ENCODE results near the gene MAST3. TPM values are rescaled to one million over a fixed set of nuclear protein-coding genes. Genes with fewer than 3 reads are reported as not detected.

MAST3 gene
- total RNA-seq, 1 experiment from 2014 or later: 10.4 TPM

DNA sequence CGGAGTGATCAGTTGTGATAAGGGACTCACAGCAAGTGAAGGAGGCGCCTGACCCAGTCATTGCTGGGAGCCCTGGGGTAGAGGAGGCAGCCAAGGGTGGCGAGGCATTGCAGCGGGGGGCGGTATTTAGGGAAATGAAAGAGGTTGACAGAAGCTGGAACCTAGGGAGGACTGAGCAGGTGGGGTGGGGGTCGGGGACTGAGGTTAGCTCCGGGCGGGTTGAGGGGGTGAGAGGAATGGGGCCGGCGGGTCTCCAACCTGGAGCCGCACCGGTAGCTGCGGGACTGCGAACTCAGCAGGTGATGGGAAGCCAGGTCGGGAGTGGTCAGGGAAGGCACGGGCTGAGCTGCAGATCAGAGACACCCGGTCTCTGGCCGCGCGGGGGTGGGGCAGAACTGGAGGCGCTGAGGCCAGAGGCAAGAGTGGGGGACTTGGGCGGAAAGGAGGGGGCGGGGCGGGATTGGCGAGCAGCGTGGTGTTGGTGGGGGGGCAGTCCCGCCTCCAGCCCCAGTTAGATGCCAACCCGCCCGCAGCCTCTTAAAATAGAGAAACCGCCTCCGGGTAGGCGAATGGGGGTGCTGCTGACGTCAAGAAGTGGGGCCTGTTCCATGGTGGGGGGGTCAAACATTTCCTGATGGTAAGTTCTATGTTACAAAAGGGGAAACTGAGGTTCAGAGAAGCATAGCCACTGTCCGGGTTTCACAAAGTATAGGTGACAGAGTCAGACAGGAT, 1.5 kb downstream of the MAST3 start:
- no peak for DNase-seq
- H3K27me3 ChIP-seq (ENCODE audit: insufficient read depth, low read length): no peaks in the 10 kb centered on the region
- H3K36me3 Mint-ChIP-seq (ENCODE audit: insufficient read depth in 1 of 3, low read depth in 3 of 3): no peaks in the 10 kb centered on the region
- no peaks in the 10 kb centered on the region for H3K9me3 ChIP-seq (ENCODE audit: control insufficient read depth, low read depth, low read length)
- H3K27me3 Mint-ChIP-seq (ENCODE audit: low read depth): peaks cover 13% of the 10 kb centered on the region
- no peaks in the 10 kb centered on the region for H3K9me3 Mint-ChIP-seq
- TF ChIP-seq, protein P1, sequence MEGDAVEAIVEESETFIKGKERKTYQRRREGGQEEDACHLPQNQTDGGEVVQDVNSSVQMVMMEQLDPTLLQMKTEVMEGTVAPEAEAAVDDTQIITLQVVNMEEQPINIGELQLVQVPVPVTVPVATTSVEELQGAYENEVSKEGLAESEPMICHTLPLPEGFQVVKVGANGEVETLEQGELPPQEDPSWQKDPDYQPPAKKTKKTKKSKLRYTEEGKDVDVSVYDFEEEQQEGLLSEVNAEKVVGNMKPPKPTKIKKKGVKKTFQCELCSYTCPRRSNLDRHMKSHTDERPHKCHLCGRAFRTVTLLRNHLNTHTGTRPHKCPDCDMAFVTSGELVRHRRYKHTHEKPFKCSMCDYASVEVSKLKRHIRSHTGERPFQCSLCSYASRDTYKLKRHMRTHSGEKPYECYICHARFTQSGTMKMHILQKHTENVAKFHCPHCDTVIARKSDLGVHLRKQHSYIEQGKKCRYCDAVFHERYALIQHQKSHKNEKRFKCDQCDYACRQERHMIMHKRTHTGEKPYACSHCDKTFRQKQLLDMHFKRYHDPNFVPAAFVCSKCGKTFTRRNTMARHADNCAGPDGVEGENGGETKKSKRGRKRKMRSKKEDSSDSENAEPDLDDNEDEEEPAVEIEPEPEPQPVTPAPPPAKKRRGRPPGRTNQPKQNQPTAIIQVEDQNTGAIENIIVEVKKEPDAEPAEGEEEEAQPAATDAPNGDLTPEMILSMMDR (conservative IDR thresholded peaks at IDR 0.05): no peak
- H3K4me2 ChIP-seq (ENCODE audit: insufficient read depth, insufficient read length, low read length): peak overlapping the region; percentile 54
- no peak overlapping the region for H4K8ac ChIP-seq (replicated peaks; ENCODE audit: insufficient read length, low read depth, low read length)
- H3K27ac Mint-ChIP-seq: no peak overlapping the region
- H3K4me3 Mint-ChIP-seq: peak overlapping the region; percentile 45 to 81
- H3K23me2 ChIP-seq (ENCODE audit: insufficient read length, low read depth, low read length, poor library complexity, severe bottlenecking): no peaks in the 10 kb centered on the region
- H3K79me1 ChIP-seq (ENCODE audit: insufficient read depth, low read depth, low read length, poor library complexity, severe bottlenecking): no peaks in the 10 kb centered on the region
- H2AFZ ChIP-seq (ENCODE audit: low read length): no peak overlapping the region
- H3K4ac ChIP-seq (ENCODE audit: low read depth, low read length): no peak overlapping the region
- no peaks in the 10 kb centered on the region for H4K20me1 ChIP-seq (ENCODE audit: control insufficient read depth, insufficient read depth, insufficient read length)
- no peak overlapping the region for H3K23ac ChIP-seq (ENCODE audit: insufficient read length, low read depth, low read length)
- no peak overlapping the region for H3K27ac ChIP-seq (ENCODE audit: insufficient read length, low read depth, low read length)
- no peak overlapping the region for H3K18ac ChIP-seq (ENCODE audit: insufficient read length, low read depth, low read length)
- H2BK20ac ChIP-seq (ENCODE audit: low read depth, low read length, poor library complexity, severe bottlenecking): no peak overlapping the region
- no peak overlapping the region for H3K9ac ChIP-seq (ENCODE audit: extremely low read depth, insufficient read length, low read length)
- H2BK120ac ChIP-seq (ENCODE audit: low read depth, low read length, poor library complexity, severe bottlenecking): no peak overlapping the region
- H4K5ac ChIP-seq (ENCODE audit: insufficient read length, low read depth, low read length): no peak overlapping the region
- no CpG with 5 or more reads among the region's 34 CpGs for WGBS (ENCODE audit: extremely low coverage, insufficient read length, low lambda C conversion rate)
- no peak overlapping the region for H2BK12ac ChIP-seq (ENCODE audit: insufficient read length, low read depth, low read length)
- H3K79me2 ChIP-seq (ENCODE audit: insufficient read depth, low read length): no peaks in the 10 kb centered on the region
- H3K14ac ChIP-seq (ENCODE audit: insufficient read depth, low read length): no peak overlapping the region
- H3K4me1 ChIP-seq (ENCODE audit: insufficient read depth, low read length): no peaks in the 10 kb centered on the region
- no peak overlapping the region for H3K56ac ChIP-seq (ENCODE audit: insufficient read length, low read depth, low read length)
- H2BK15ac ChIP-seq (ENCODE audit: low read depth, low read length): no peak overlapping the region
- no peak overlapping the region for H4K91ac ChIP-seq (ENCODE audit: insufficient read length, low read depth, low read length)
- H3T11ph ChIP-seq (ENCODE audit: low read length): no peak overlapping the region
- H3K4me1 Mint-ChIP-seq: peaks cover 17 to 29% of the 10 kb centered on the region in 2 experiments
- H2AK5ac ChIP-seq (ENCODE audit: insufficient read length, low read length): no peak overlapping the region
- no peak overlapping the region for H2BK5ac ChIP-seq (ENCODE audit: insufficient read length, low read length)

Data from H9 (cell line).